DMS79 (cell line): ENCODE data around the gene SLC29A3.

Experiments
- DNase-seq: peaks from one replicate; lab custom pipeline; 2025; lab: John Stamatoyannopoulos, UW

The SLC29A3 gene

GRCh38 chr10:71321386-71321785 lies 2.3 kb downstream of the SLC29A3 start:
- no peak for DNase-seq

- DNase-seq: no peak
Measured at GRCh38 chr10:71323407-71323806, 4.3 kb downstream of the SLC29A3 start.

DNA sequence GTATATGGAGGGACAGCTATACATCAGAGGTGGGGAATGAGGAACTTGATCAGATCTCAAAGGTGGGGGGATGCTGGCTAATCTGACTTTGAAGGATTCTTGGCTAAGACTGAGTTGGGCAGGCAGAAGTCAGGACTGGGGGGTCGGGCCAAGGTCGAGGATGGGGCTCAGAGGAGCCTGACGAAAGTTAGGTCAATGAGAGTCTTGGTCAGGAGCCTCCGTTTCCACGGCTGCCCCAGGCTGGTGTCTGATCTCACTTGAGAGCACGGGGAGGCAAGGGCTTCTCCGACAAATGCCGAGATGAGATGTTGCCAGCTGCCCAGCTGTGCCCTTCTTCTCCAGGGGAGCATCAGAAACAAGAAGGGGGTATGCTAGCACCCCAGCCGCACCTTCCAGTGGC lies 5.7 kb downstream of the SLC29A3 start:
- no peak for DNase-seq

GRCh38 chr10:71325267-71325666 lies 6.2 kb downstream of the SLC29A3 start:
- DNase-seq: no peak

DNA sequence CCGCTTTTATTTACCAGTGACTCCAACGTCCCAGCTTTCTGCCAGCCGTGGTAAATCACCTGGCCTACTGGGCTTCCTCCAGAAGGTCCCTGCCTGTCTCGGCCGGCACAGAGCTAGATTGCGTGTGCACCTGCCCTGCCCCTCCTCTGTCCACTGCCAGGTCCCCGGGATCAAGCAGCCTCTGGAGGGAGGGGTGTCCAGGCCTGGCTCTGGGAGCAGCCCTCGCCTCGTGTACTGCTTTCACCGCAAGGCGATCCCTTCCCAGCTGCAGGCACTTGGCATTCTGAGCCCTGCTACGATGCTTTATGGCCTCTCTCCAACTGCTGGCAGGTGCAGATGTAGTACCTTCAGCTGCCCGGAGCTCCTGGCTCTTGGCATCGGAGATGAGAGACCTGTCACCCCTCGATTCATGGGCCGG lies 7.4 kb downstream of the SLC29A3 start:
- DNase-seq: peak; percentile 79

- DNase-seq: no peak
Measured at GRCh38 chr10:71330789-71331404, 11.8 kb downstream of the SLC29A3 start.

DNA sequence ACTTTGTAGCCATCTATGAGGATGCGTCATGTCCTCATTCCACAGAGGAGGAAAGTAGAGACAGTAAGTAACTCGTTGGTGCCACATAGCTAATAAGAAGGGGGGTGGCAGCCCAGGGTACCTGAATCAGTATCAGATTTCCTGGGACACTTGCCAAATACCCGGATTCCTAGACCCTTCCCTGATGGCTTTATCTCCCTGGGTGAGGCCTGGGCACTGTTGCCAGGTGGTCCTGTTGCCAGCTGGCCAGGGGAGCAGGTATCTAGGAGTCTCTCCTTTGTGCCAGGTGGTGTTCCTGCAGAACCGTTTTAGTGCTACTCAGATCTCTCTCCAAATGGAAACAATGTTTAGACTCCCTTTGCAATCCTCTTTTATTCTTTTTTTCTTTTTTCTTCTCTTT lies 12.7 kb downstream of the SLC29A3 start:
- peak; percentile 4 for DNase-seq

DNA sequence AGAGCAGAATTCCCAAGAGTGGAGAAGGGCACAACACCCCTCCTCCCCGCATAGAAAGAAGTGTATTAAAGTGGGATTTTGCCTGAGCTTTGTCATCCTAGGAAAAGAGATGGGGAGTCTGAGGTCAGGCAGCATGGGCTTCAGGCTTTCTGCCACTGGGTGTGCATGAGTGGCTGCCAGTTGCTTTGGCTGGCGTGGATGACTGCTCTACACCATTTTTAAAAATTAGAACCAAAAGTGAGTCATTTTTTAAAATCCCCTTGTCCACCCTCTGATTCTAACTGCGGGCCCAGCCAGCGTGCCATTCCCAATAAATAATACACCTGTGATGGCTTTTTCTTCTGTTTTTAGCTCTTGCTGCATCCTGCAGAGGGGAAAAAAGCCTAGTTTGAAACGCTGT lies 13.4 kb downstream of the SLC29A3 start:
- no peak for DNase-seq

- peak; percentile 51 for DNase-seq
Measured at GRCh38 chr10:71333129-71333887, 14.2 kb downstream of the SLC29A3 start.

- DNase-seq: no peak
Measured at GRCh38 chr10:71334221-71334791, 15.2 kb downstream of the SLC29A3 start.

DNA sequence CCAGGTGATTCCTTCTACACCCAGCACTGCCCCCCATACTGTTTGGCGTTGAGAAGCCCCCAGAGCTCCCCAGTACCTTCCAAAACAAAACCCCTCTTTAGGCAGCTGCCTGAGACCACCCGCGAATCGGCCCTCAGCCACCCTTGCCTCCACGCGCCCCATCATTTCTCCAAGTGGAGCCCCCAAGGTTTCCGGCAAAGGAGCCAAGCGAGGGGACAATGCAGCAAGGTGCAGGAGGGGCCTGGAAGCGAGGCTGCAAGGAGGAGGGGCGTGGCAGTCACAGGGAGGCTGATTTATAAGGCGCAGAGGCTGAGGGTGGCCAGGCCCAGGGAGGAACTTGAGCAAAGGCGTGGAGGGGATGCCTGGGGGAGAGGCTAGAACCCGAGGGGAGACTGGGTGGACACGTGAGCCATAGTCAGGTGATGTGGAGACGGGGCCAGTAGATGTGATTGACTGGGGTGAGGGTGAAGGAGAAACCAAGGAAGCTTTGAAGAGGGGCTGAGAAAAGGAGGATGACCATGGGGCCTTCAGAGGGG lies 16.2 kb downstream of the SLC29A3 start:
- no peak for DNase-seq

DNA sequence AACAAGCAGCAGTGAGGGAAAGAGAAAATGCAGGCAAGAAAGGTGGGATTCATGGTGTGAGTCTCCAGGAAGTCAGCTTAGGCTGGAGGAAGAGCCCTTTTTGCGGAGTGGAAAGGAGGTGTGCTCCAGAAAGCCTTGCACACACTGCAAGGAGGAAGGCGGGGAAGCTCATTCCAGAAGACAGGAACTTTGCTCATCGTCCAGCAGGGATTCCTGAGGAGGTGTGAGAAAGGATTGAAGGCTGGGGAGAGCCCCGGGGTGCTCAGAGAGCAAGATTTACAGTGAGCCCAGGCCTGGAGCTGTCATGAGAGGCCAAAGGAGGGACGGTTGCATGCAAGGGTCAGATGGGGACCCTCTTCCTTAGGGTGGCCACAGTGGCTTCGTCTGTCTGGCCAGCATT lies 17.6 kb downstream of the SLC29A3 start:
- DNase-seq: no peak

DNA sequence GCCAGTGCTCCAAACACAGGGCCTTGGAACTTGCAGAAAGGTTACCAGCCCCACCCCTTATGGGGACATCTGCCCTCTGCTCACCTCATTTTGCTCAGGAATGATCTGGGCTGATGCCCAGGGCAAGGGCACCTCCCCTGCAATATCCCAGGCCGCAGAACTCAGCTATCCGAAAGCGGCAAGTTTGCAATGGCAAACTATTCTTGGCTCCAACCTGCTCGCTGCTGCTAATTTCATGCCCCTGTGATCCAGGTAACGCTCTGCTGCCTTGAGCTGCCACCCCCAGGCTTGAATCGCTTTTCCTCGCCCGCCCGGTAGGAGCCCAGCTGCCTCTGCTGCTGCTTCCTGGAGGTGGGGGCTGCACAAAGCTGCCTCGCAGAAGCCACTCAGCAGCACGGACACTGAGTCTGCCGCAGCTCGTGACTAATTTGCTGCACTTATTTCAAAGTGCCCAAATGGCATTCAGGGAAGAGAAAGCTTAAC lies 18.2 kb downstream of the SLC29A3 start:
- DNase-seq: peak; percentile 37

GRCh38 chr10:71338728-71339495 lies 19.9 kb downstream of the SLC29A3 start:
- DNase-seq: no peak

- no peak for DNase-seq
Measured at GRCh38 chr10:71339796-71340589, 20.9 kb downstream of the SLC29A3 start.

- DNase-seq: no peak
Measured at GRCh38 chr10:71342573-71343391, 23.7 kb downstream of the SLC29A3 start.

GRCh38 chr10:71343392-71343773 lies 24.3 kb downstream of the SLC29A3 start:
- no peak for DNase-seq

- no peak for DNase-seq
Measured at GRCh38 chr10:71344154-71344925, 25.3 kb downstream of the SLC29A3 start.

- DNase-seq: no peak
Measured at GRCh38 chr10:71344993-71345480, 26.0 kb downstream of the SLC29A3 start.

DNA sequence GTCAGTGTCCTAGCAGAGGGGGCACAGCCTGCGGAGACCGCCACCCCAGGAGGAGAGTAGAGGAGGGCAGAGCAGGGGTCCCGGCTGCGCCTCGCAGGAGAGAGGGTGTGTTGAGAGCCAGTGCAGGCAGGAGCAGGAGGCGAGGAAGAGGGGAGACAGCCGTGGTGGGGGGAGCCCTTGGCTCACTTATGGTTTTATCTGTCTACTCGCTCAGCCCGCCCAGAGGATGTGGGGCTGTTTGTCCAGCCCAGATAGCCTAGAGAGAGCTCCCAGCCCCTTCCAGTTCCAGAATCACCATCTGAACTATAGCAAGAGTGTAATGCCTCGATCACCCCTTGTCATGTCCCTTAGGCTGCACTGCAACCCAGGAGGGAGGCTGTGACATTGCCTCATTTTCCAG lies 26.6 kb downstream of the SLC29A3 start:
- no peak for DNase-seq
